K562 (cell line): ENCODE results near the gene RINL.

Experiments used
- HNRNPLL ChIP-seq: fragments of 200-400 bp; formaldehyde crosslinking; IDR thresholded peaks from 2 replicates; pipeline ENCODE4 v1.6.1; 2017; ENCODE audit warnings: low read length, low read depth, mild to moderate bottlenecking; ENCODE audit not compliant: poor library complexity, severe bottlenecking
- POLR2A ChIP-seq: fragments of 450-650 bp; conservative IDR thresholded peaks from 2 replicates; pipeline ENCODE4 v1.6.1; 2016
- SMARCC2 ChIP-seq: fragments of 450-650 bp; IDR thresholded peaks from 2 replicates; pipeline ENCODE4 v1.6.1; 2017; ENCODE audit warnings: antibody characterized with exemption, moderate library complexity, mild to moderate bottlenecking, low read depth

- no peak for TF ChIP-seq SMARCC2
- no peak for TF ChIP-seq POLR2A
- TF ChIP-seq HNRNPLL: no peak
These were observed 36.2 kb downstream of the RINL start for GRCh38 chr19:38841787-38842438.
